ENCODE measurements around the gene DAD1.
"Not testable (repeated sequence)": the region's sequence is repeated elsewhere in the genome, so short reads cannot be mapped to it uniquely, and the experiment has no call there.

DNA sequence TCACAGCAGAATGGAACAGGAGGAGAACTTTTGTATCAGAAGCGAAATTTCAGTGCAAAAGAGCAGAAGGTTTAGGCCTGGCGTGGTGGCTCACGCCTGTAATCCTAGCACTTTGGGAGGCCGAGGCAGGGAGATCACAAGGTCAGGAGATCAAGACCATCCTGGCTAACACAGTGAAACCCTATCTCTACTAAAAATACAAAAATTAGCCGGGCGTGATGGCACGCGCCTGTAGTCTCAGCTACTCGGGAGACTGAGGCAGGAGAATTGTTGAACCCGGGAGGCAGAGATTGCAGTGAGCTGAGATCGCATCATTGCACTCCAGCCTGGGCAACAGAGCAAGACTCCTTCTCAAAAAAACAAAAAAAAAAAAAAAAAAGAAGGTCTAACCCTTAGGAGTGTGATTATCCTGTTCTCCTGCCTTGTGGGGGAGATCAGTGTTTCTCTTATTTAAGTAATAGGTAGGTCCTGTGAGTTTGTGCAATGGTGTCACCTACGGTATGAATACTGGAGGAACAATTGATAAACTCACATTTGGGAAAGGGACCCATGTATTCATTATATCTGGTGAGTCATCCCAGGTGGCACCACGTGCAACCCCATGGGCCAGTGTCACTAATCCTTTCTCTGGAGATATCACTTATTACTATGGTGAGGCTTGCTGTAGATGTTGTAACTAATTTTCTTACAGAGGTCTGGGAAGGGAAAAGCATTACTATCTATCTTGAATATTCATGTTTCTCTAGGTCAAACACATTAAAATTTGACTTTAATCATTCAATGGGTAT is 45.3 kb downstream of the DAD1 start:
- TF ChIP-seq EZH2phosphoT487 (IDR thresholded peaks at IDR 0.05; ENCODE audit: insufficient read depth, low read depth); EZH2 (IDR thresholded peaks at IDR 0.05; ENCODE audit: insufficient read depth, poor library complexity, severe bottlenecking): not testable (repeated sequence)

Data from GM23248 (cell line).